Measurements from ENCODE around the gene ACP3.

ACP3 gene

DNA sequence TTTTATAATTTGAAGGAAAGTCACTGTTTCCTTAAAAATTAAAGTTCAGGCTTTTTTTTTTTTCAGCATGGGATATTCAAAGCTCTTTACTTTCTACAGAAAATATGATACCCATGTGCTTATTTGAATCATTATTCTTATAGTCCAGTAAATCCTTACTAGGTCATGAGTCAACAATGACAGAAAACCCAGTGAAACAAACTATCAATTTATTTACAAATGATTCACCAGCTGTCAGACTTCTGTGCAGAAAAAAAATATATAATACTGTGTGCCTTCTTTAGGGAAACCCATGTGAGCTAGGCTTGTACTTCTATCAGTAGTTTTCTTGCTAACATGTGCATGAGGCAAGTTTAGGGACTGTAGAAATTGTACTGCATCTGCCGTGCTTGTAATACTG lies 1.2 kb downstream of the ACP3 start:
- peak; percentile 44 for DNase-seq

DNA sequence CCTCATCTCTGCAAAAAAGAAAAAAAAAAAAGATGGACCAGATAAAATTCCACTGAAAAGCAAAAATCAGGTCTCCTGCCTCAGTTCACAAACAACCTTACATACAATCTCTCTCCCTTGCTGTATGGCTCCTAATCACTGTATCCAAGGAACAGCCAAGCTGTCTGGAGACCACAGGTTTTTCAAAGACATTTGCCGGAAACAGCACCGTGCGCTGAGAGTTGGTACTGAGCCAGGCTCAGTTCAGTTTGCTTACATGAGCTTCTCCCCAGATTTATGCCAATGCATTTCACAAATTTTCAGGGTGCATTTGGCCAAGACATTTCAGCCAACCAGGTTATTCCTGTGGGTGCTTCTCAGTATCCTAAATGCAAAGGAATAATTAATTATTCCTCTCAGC lies 4.1 kb downstream of the ACP3 start:
- DNase-seq = no peak

DNA sequence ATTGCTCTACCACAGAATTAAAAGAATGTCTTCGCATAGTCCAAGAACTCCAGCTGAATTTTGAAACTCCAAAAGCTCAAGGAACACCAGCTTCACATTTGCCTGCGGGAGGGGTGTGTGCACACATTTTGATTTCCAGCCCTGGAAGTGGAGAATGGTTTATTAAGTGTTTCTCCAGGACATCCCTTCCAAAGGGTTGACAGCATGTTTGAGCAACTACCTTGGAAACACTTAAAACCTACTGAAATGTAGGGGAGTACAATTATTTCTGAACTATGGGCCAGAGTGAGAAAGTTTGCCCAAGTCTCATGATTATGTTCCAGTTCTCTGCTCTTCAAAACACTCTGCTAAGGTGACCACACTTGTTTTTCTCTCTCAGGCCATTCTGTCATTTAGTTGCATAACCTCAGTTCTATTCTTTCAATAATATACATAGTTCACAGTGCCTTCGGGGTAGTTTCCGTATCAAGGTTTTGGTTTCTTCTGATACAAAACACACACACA lies 7.9 kb downstream of the ACP3 start:
- no peak for DNase-seq

DNA sequence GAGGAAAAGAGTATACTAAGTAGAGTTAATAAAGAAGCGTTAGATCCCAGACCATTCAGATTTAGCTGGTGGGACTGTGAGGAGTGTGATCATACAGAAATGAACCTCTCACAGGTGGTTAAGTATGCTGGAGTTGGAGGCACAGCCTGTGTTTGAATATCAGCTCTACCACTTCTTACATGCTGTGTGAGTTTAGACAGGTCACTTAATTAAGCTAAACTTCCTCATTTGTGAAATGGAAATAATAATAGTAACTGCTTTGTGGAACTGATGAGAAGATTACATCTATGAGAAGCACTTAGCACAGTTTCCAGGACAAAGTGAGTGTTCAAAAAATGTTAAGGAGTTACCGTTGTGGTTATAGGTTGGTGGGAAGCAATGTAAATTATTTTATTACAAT lies 8.4 kb downstream of the ACP3 start:
- no peak for DNase-seq

DNA sequence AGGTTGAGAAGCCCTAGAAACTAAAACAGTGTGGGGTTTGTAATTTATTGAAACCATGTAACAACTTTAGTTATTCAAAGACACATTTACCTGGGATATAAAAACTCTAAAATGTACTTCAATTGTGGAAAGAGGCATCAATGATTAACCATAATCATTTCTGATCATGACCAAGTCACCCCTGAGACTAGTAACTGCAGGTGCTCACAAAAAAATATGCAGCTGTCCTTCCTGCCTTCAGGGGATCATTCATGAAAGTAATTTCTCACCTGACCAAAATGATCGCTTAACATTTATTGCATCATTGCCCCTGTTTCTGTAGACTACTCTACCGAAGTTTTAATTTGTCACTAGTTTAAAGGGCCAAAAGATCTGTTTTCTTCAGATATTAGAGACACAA lies 9.0 kb downstream of the ACP3 start:
- DNase-seq = no peak

DNA sequence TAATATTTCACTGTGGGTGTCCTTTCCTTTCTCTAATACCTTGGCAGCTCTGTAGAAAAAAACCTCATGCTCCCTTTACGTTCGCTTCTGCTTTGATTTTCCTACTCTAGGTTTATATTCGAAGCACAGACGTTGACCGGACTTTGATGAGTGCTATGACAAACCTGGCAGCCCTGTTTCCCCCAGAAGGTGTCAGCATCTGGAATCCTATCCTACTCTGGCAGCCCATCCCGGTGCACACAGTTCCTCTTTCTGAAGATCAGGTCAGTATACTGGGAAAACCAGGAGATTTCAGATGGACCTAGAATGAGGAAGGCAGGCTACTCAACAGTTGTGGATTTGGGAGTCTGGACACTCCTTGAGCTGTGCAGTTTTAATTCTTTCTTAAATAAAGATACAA lies 14.9 kb downstream of the ACP3 start:
- DNase-seq = no peak

DNA sequence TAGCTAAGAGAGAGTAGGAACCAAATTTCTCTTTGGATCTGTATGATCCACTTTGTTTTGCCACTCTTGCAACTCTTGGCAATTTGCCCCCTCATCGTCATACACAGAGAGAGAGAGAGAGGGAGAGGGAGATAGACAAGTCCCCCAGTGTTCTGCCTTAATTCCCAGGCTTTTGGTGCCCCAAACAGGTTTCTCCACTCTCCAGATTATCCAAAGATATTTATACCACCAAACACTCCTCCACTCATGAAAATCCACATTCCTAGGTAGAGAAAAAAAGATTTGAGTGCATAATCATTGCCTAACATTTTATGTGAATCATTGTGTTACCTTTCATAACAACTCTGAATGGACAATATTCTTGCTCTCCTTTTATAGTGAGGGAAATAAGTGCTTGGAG lies 15.3 kb downstream of the ACP3 start:
- no peak for DNase-seq

DNA sequence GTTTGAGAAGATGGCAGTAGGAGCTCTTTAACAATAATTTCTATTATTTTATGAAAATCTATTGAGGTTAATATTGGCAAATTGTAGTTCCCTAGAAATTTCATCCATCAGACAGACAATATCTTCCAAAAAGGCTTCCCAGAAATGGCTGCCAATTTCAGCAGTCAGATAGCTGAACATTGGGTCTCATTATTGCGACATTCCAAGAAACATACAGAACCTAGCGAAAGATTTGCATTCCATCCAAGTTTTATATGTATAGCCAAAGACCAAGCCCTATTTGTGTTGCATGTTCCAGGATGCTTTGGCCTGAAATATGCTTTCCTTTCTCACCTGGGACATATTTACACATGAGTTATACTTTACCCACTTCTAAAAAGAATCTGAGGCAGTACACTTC lies 24.5 kb downstream of the ACP3 start:
- DNase-seq = no peak

DNA sequence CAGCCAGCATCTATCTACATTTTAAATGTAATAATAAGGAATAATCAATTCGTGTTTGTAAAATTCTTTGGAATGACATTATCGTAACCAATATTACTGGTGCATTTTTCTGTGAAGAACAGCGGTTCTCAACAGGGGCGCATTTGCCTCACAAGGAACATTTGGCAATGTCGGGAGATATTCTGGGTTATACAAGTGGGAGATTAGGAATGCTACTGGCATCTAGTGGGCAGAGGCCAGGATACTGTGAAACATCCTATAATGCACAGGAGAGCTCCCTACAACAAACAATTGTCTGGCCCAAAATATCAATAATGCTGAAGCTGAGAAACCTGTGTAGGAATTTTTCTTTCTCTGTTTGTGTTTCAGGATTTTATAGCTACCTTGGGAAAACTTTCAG lies 25.0 kb downstream of the ACP3 start:
- DNase-seq = no peak

DNA sequence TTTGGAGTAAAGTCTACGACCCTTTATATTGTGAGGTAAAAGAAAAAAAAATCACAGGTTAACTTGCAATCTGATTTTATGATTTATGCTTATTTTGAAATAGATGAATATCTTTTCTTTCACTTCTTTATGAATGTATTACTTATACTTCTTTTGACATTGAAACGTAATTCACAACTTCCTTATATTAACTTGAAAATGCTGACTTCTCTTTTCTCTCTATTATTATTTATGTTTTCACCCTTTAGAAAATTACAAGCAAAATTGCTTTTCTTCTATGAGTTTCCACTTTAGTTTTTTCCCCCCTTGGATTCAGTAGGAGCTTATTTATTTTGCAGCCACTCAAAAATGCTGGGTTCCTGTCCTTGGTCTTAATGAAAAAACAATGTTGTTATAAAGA lies 25.4 kb downstream of the ACP3 start:
- DNase-seq = peak; percentile 23

DNA sequence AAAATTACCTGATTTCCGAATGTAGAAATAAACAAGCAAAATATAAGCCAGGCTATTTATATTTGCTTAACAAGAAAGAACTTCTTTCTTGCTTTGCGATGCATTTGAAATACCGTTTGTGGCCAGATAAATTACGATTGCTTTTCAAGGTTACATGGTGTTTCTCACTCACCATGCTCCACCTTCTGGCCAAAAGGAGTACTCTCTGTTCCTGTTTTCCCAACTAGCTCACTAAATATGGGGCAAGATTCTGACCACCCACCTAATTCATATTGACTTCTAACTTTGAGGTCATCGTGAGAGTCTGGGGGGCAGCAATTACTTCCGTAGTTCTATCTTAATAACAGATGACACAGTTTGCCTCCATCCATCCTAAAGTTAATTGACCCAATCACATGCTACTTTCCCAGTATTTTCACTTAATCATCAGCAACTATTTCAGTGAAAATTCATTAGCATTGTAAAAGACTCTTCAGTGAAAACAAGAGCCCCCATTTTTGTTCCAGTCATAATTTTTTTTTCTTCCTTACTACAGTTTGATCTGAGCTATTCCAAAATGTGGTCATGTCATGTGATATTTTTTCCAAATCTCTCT lies 25.9 kb downstream of the ACP3 start:
- DNase-seq = peak; percentile 78

DNA sequence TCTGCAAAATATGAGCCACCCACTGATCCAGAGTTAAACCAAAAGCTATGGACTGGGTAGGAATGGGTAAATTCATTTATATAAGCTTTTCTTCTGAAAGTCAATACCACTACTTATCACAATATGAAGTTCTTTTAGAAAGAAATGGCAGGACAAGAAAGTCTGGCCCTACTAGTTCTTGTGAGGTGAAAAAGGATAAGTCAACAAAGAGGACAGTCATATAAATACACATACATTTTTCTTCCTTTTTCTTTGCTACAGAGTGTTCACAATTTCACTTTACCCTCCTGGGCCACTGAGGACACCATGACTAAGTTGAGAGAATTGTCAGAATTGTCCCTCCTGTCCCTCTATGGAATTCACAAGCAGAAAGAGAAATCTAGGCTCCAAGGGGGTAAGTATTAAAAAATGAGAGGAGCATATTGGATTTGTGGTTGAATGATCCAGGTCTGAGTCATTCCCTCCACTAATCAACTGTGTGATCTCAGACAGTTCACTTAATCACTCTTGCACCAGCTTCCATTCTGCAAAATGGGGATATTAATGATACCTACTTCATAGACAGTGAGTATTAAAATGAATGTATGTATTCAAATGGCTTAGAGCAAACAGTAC lies 27.6 kb downstream of the ACP3 start:
- peak; percentile 10 for DNase-seq

DNA sequence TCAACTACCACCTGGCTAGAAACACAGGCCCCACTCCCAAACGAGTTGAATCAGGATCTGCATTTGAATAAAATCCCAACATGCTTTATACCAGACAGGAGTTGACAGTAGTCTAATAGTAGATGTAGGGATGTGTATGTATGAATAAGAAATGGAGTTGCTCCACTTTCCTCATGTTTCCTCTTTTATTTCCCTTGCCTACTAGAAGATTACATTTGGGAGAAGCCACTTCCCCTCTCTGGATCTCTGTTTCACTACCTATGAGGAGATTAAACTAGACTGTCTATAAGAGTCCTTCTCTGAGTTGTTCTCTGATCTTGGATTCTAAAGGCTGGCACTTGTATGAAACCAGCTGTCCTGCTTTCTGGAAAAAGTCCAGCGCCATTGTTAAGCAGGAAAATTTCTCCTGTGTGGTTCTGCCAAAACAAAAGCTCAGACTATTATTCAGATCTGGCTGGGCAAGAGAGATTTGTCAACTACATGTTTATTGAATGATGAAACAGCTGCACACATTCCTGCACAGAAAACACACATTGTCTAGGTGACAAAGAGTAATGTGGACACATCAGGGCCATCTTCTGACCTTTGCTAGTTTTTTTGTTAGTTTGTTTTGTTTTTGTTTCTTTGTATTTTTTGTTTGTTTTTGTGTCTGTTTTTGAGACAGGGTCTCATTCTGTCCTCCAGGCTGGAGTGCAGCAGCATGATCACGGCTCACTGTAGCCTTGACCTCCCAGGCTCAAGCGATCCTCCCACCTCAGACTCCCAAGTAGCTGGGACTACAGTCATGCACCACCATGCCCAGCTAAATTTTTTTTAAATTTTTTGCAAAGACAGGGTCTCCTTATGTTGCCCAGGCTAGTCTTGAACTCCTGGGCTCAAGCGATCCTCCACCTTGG lies 29.9 kb downstream of the ACP3 start:
- peak; percentile 38 for DNase-seq

DNA sequence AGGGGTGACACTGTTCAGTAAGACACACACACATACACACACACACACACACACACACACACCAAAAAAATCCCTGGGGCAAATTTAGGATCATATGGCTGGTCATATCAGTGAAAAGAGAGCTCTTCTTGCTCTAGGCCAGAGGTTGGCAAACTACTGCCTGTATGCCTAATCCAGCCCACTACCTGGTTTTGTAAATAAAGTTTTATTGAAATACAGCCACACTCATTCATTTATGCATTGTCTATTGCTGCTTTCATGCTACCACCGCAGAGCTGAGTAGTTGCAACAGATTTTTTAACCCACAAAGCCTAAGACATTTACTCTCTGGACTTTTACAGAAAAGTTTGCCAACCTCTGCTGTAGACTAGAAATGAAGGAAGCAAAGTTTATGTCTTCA lies 30.6 kb downstream of the ACP3 start:
- DNase-seq = no peak

DNA sequence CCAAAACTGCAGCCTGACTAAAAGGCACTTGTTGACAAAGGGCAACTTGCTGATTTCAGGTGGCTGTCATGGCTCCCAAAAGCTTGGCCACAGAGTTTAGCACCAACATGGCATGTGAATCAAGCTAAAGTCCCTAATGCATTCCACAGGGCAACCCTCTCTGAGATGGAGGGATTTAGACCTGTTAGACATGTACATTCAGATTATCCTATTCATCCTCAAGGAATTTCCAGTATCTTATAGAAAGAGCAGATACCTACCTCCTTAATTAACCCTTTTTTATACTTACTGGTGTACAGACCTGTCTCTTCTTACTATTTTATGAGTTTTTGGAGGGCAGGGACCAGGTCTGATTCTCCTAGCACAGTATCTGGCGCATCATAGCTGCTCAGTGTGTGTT lies 31.3 kb downstream of the ACP3 start:
- no peak for DNase-seq

DNA sequence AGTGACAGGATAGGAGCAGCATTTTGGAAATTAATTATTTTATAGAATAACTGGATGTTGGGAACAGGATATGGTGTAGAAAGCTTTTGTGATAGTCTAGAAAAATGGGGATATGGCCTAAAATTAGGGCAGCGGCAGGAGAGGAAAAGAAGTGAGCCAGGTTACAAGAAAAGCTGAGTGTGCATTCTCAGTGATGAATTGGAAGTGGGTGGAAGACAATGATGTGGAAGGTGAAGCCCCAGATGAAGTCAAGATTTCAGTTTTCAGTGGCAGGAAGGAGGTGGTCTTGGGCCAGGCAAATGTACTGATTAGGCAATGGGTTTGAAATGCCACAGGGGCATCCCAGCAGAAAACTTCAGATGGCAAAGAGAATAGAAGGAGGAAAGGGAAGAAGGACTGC lies 33.6 kb downstream of the ACP3 start:
- no peak for DNase-seq

DNA sequence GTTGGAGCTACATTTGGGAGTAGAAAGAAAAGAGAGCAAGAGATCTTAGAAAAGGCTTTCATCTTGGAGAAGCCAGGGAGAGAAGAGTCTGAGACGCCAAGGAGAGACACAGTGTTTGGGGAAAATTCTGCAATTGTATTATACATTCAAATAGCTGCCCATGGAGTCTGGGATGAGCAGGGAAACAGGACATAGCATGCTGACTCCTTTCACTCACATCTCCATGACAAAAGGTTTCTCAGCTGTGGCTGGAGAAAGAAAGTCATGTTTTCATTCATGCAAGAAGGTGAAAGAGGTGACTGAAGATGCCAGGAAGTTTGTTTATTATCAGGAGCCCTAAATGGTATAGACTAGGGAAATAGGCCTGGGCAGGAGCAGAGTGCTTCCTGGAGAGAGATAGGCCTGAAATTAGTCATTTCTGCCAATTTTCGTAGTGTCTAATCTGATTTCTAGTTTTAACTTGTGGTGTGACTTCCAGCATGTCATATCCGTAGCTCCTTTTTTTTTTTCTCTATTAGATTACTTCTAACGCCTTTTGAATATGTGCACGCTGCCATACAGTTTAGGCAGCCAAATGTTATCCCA lies 34.1 kb downstream of the ACP3 start:
- no peak for DNase-seq

DNA sequence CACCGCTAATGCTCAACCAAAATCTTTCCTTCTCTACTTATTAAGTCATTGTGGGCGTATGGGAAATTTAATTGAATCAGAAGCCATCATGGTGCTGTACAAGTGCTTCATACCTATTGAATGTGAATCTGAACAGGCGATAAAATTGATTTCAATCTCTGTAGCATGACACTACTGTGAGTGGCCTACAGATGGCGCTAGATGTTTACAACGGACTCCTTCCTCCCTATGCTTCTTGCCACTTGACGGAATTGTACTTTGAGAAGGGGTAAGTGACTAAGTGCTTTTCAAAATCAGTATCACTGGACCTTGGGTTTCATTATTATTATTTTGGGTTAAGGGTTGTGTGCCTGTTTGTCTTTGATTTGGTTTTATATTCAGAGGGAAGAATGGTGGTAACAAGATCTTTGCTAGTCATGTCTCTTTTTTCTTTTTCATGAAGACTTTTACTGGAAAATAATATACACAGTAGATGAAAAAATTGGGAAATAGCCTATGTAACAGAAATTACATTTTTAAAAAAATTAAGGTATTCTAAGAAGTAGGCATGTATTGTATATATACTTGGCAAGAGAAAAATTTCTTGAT lies 35.4 kb downstream of the ACP3 start:
- peak; percentile 82 for DNase-seq

DNA sequence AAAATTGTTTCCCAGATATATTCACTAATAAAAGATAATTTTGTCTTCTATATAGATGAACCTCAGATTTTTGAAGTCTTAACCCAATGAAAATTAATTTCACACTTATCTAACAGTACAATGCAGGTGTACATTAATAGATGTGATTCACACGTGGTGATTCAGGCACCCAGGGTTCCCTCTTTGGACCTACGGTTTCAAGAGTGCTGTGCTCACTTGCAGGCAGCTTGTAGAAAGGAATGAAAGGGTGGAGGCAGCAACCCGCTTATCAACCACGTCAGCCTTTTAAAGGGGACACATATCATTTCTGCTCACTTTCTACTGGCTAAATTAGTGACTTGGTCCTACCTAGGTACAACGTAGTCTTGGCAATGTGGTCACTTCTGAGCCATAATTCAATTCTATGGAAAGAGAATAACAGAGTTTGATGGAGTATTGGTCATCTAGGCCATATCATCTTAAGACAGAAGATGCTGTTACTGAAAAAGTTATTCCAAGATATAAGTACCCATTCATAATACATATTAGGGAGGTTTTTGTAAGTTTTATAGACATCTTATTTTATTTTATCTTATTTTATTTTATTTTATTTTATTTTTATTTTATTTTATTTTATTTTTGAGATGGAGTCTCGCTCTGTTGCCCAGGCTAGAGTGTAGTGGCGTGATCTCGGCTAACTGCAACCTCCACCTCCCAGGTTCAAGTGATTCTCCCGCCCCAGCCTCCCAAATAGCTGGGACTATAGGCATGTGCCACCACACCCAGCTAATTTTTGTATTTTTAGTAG lies 37.9 kb downstream of the ACP3 start:
- DNase-seq = no peak

DNA sequence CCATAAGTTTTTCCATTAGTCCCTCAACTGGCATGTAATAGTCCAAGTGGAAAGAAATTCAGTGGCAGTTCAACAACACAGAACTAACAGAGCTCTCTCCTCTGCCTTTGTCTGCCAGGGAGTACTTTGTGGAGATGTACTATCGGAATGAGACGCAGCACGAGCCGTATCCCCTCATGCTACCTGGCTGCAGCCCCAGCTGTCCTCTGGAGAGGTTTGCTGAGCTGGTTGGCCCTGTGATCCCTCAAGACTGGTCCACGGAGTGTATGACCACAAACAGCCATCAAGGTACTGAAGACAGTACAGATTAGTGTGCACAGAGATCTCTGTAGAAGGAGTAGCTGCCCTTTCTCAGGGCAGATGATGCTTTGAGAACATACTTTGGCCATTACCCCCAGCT lies 39.4 kb downstream of the ACP3 start:
- no peak for DNase-seq

DNA sequence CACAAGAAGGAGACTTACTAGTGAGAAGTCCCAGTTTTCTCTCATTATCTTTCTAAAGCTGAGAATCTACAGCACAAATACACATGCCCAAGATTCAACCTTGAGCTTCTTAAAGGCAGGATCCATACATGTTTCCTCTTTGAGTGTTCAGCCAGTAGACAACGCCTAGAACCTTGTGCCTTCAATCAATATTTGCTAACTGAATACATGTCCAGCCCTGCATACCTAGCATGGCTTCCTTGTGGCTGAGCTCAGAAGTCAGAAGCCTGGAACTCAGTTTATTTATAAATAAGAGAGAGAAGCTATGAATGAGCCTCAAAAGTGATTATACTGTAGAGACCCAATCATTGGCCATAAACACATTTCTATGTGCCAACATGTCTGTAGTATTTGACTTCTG lies 43.5 kb downstream of the ACP3 start:
- no peak for DNase-seq

DNA sequence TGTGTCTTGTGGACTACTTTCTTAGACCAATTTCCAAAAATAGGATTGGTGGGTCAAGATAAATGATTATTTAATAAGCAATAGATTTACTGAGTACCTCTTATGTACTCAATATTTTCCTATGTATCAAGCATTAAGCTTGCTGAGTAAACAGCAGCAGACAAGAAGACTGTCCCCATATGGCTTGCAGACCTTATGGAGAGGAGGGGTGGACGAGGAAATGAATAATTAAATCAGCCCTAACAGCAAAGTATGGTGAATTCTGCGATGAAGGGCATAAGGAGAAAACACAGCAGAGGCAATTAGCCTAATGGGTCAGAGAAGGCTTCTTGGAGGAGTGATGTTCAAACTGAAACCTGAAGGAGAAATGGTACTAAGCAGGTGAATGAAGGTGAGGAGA lies 45.1 kb downstream of the ACP3 start:
- DNase-seq = no peak

DNA sequence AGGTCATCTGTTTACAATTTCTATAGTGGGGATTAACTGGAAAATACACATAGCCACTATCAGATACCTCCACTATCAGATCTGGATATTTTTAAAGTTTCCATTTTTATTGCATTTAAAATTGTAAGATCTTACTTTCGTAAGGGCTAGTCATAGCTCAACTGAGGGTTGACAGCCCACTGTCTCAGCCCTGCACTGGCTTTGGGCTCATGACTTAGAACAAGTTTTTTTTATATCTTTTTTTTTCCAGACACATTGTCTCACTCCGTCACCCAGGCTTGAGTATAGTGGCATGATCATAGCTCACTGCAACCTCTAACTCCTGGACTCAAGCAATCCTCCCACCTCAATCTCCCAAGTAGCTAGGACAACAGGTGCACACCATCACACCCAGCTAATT lies 51.3 kb downstream of the ACP3 start:
- no peak for DNase-seq
